Stimulated activated CD4-positive, alpha-beta T cell treated with anti-CD3 and anti-CD28 coated beads, TNF-alpha, amount 100 ng/mL, for 4 hours (primary cell): ENCODE results near the gene LITAF.
"Not testable (repeated sequence)": the region's sequence is repeated elsewhere in the genome, so short reads cannot be mapped to it uniquely, and the experiment has no call there.

Source experiments
- DNase-seq, 3 experiments: peaks; one replicate each; pipeline ENCODE4 v3.0.0-alpha.2; 2020; ENCODE audit warnings: low read depth in 3 of 3

The LITAF gene

DNA sequence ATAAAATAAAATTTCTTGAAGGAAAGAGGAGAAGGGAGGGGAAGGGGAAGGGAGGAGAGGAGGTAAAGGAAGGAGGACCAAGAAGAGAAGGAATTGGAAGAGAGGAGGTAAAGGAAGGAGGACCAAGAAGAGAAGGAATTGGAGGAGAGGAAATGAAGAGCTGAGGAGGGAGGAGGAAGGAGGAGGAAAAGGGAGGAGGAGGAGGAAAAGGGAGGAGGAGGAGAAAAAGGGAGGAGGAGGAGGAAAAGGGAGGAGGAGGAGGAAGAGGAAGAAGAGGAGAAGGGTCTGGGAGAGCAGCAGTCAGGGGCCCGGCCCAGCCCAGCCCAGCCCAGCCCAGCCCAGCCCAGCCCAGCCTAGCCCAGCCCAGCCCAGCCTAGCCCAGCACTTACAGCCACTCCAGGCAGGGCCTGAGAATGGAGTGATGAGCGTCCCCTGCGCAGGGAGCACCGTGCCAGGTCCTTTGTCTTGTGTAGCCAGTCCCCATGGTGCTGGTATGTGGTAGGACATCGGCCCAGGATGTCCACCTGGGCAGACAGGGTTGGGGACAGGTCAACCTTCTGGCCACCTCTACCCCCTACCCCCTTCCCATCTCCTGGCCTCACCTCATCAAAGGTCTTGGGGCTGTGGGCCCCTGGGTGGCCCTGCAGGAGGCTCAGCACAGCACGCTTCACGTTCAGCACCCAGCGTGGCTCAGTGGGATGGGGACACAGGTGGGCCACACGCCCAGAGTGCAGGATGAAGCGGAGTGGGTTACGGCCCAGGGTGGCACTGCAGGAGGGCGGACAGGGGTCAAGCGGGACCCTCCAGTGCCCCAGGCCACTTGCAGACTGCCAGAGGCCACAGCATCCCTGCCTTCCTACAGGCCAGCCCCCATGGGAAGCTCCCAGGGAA is 70.9 kb downstream of the LITAF start:
- no peak for DNase-seq

GRCh38 chr16:11514283-11514682 is 72.4 kb downstream of the LITAF start:
- DNase-seq: no peak

GRCh38 chr16:11513366-11513765 is 73.4 kb downstream of the LITAF start:
- DNase-seq: not testable (repeated sequence)

GRCh38 chr16:11511801-11512200 is 74.9 kb downstream of the LITAF start:
- no peak for DNase-seq

GRCh38 chr16:11511328-11511727 is 75.4 kb downstream of the LITAF start:
- DNase-seq: no peak

GRCh38 chr16:11510178-11510973 is 76.3 kb downstream of the LITAF start:
- no peak for DNase-seq

GRCh38 chr16:11507991-11508390 is 78.7 kb downstream of the LITAF start:
- no peak for DNase-seq

- DNase-seq: no peak
These were observed 79.4 kb downstream of the LITAF start for GRCh38 chr16:11507350-11507749.

GRCh38 chr16:11506741-11507305 is 79.9 kb downstream of the LITAF start:
- no peak for DNase-seq

- DNase-seq: not testable (repeated sequence)
These were observed 82.5 kb downstream of the LITAF start for GRCh38 chr16:11504261-11504660.

- no peak for DNase-seq
These were observed 83.2 kb downstream of the LITAF start for GRCh38 chr16:11503566-11503965.

GRCh38 chr16:11502239-11502638 is 84.5 kb downstream of the LITAF start:
- no peak for DNase-seq

- DNase-seq: no peak
These were observed 85.1 kb downstream of the LITAF start for GRCh38 chr16:11501632-11502031.

DNA sequence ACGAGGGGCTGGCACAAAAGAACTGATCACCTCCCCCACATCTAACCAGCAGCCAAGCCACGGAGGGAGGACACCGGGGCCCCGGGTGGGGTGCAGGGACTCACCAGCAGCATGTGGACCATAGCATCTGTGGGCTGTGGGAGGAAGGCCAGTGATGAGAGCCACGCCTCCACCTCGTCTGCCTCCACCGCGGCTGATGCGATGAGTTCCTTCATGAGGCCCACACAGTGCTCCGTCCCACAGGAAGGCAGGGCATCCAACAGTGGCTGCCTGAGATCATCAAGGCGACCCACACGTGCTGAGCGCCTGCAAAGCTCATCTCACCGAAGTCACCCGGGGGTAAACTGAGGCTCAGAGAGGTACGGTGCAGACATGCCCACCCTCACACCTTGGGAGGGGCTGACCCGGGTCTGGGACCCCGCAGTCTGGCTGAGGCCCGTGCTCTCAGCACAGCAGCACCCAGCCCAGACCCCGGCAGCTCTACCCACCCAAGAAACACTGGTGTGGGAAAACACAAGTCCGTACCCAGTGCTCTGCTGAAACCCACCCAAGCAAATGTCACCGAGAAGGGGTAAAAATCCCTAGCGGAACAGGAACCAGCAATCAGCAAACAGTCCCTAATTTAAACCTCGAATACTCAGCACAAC is 85.9 kb downstream of the LITAF start:
- DNase-seq: no peak

GRCh38 chr16:11499295-11500089 is 87.2 kb downstream of the LITAF start:
- no peak for DNase-seq

GRCh38 chr16:11498683-11499082 is 88.0 kb downstream of the LITAF start:
- no peak for DNase-seq

GRCh38 chr16:11497851-11498289 is 88.8 kb downstream of the LITAF start:
- no peak for DNase-seq
